PC-9 (cell line): ENCODE results near the gene EDAR. TPM values are rescaled to one million over a fixed set of nuclear protein-coding genes. Genes with fewer than 3 reads are reported as not detected.
A peak's percentile ranks its signal among the peaks of the same experiment; 100 is the strongest.

Experiments
- BruUV-seq: library from RNA; stranded (reverse); fragments of 400-500 nt; replicated peaks from 2 replicates; lab custom pipeline; 2021; lab: Mats Ljungman, UMichigan
- CTCF ChIA-PET: fragments of 300-600 bp; sonication (Branson Sonifier 250); formaldehyde crosslinking; loops from one replicate; lab custom pipeline; 2022; ENCODE audit warnings: antibody characterized with exemption; lab: Charles Lee
- POLR2A ChIA-PET: fragments of 300-600 bp; sonication (Branson Sonifier 250); formaldehyde crosslinking; loops from one replicate; lab custom pipeline; 2022; ENCODE audit warnings: antibody characterized with exemption; ENCODE audit not compliant: unreplicated experiment; lab: Charles Lee
- DNase-seq, 2 experiments: peaks; one replicate each; pipeline versions ENCODE4 v3.0.0 to v3.0.0-alpha.2; 2015 to 2022; ENCODE audit warnings: mixed read lengths in 1 of 2
- H2AFZ ChIP-seq: fragments of 200-600 bp; sonication (generic); 2 replicates; pipeline ENCODE4 v1.8.1; 2017; ENCODE audit warnings: antibody characterized with exemption
- H3F3A ChIP-seq: fragments of 200-600 bp; sonication (generic); 2 replicates; pipeline ENCODE4 v1.8.1; 2017; ENCODE audit warnings: antibody characterized with exemption, mild to moderate bottlenecking, low read depth; ENCODE audit not compliant: insufficient read depth
- H3K27ac ChIP-seq: fragments of 200-600 bp; sonication (generic); 2 replicates; pipeline ENCODE4 v1.6.1; 2016; ENCODE audit warnings: mixed run types
- H3K27me3 ChIP-seq: fragments of 200-600 bp; sonication (generic); 2 replicates; pipeline ENCODE4 v1.6.1; 2016; ENCODE audit warnings: low read depth, mixed run types; ENCODE audit not compliant: insufficient read depth
- H3K36me3 ChIP-seq: fragments of 200-600 bp; sonication (generic); 2 replicates; pipeline ENCODE4 v1.6.1; 2016; ENCODE audit warnings: low read depth, mixed run types
- H3K4me1 ChIP-seq: fragments of 200-600 bp; sonication (generic); replicated peaks from 2 replicates; pipeline ENCODE4 v1.6.1; 2016; ENCODE audit warnings: mixed run types; ENCODE audit not compliant: insufficient read depth
- H3K4me2 ChIP-seq: fragments of 200-600 bp; sonication (generic); 2 replicates; pipeline ENCODE4 v1.6.1; 2017; ENCODE audit warnings: mixed run types
- H3K4me3 ChIP-seq: fragments of 200-600 bp; sonication (generic); 2 replicates; pipeline ENCODE4 v1.6.1; 2016; ENCODE audit warnings: mixed run types
- H3K79me2 ChIP-seq: fragments of 200-600 bp; sonication (generic); 2 replicates; pipeline ENCODE4 v1.6.1; 2017; ENCODE audit warnings: low read depth, mixed run types
- H3K9me2 ChIP-seq: fragments of 200-600 bp; sonication (generic); 2 replicates; pipeline ENCODE4 v1.8.1; 2017; ENCODE audit warnings: mild to moderate bottlenecking; ENCODE audit not compliant: insufficient read depth
- H3K9me3 ChIP-seq: fragments of 200-600 bp; sonication (generic); 2 replicates; pipeline ENCODE4 v1.8.1; 2016; ENCODE audit warnings: low read depth; ENCODE audit not compliant: insufficient read depth
- H4K20me1 ChIP-seq: fragments of 200-600 bp; sonication (generic); 2 replicates; pipeline ENCODE4 v1.8.1; 2017; ENCODE audit not compliant: insufficient read depth
- CTCF ChIP-seq: fragments of 200-600 bp; sonication (generic); conservative IDR thresholded peaks from 2 replicates; pipeline ENCODE4 v1.6.1; 2017; ENCODE audit warnings: mixed run types, antibody characterized with exemption, mild to moderate bottlenecking, moderate library complexity
- EZH2 ChIP-seq: fragments of 200-600 bp; sonication (generic); IDR thresholded peaks from 2 replicates; pipeline ENCODE4 v1.8.0; 2017; ENCODE audit warnings: antibody characterized with exemption, low read depth
- intact Hi-C: fragments of 100-400 bp; cut with micrococcal nuclease; formaldehyde crosslinking; loops from one replicate; pipeline ENCODE4 v1.10.0; 2022; ENCODE audit not compliant: unreplicated experiment
- total RNA-seq: library from RNA; stranded (reverse); gene quantifications from 2 replicates; pipeline ENCODE4 v1.2.3, GENCODE V29; 2021

Gene EDAR
- total RNA-seq, 1 experiment from 2014 or later, result not detected

- H3K4me2 ChIP-seq, result no peak overlapping the region
- peaks cover 11% of the 10 kb centered on the region; the same call in 1 of the 2 replicates for H3K9me3 ChIP-seq
- H3K4me3 ChIP-seq, result no peak overlapping the region
- no peaks in the 10 kb centered on the region for H3F3A ChIP-seq
- H3K4me1 ChIP-seq, result 0 out of 2 replicates have a peak, but pooled peaks cover 5% of the 10 kb centered on the region
- H3K27ac ChIP-seq, result no peak overlapping the region
- ChIA-PET POLR2A (no interaction called here), CTCF (no interaction called here)
- no peaks in the 10 kb centered on the region for H3K79me2 ChIP-seq
- H3K27me3 ChIP-seq, result 0 out of 2 replicates have a peak, but pooled peaks cover 7% of the 10 kb centered on the region
- no peaks in the 10 kb centered on the region for H3K9me2 ChIP-seq
- H4K20me1 ChIP-seq, result no peaks in the 10 kb centered on the region
- no peaks in the 10 kb centered on the region for H3K36me3 ChIP-seq
- no TSS peak for BruUV-seq
- H2AFZ ChIP-seq, result no peak overlapping the region
- TF ChIP-seq CTCF (no peak), EZH2 (no peak)
- DNase-seq, result peak in 1 of 2 experiments; percentile 21
- intact Hi-C loops, result no loop called here
These were observed 38.5 kb downstream of the EDAR start for GRCh38 chr2:108950369-108951135.

DNA sequence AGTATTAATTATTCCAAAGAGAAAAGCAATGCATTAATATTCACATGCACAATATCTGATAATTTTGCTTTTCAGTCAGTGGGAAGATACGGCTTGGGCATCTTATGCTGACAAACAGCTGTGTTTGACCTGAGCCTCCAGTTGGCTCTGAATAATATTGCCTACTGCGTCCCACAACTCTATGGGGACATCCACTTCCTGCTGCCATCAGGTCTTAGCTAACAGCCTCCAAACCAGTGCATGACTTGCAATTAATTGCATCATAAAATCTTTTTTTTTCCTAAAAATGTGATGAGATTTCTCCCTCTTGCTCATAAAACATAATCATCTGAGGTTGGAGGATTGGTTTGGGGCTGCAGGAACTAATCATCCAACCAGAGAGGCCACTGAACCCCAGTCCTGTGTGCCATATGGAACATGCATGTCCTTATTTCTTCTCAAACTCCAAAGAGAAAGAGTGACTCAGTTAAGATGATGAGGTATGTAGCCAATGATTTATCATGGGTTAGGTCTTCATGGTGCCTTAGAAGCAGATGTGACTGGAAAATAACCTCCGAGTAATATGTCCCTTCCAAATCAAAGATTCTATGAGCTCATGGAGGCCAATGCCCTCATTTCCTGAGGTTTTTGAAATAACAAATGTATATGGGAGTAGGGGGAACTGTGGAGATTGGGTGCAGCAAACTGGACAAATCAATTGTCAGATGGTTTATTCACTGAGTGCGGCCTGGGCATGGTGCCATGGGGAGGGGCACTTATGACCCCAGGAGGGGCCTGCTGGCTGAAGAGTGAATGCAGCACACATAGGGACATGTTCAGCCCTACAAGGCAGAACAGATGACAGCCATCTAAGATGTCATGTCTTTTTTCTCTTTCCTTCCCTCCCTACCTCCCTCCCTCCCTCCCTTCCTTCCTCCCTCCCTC is 39.4 kb downstream of the EDAR start:
- POLR2A ChIA-PET, result no interaction called here
- Histone ChIP-seq H3F3A (no peaks in the 10 kb centered on the region), H3K27me3 (0 out of 2 replicates have a peak, but pooled peaks cover 7% of the 10 kb centered on the region), H3K79me2 (no peaks in the 10 kb centered on the region), H3K4me1 (0 out of 2 replicates have a peak, but pooled peaks cover 5% of the 10 kb centered on the region), H3K9me2 (no peaks in the 10 kb centered on the region), H3K36me3 (no peaks in the 10 kb centered on the region), H3K4me3 (no peak overlapping the region), H4K20me1 (no peaks in the 10 kb centered on the region), H3K9me3 (peaks cover 11% of the 10 kb centered on the region; the same call in 1 of the 2 replicates), H3K4me2 (no peak overlapping the region), H3K27ac (no peak overlapping the region), H2AFZ (no peak overlapping the region)
- CTCF ChIA-PET, result interaction anchor here (0.6 kb wide), 1 partner anchor 38 kb away, joined by 3 read pairs; no protein-coding TSS in a partner anchor
- no peak for TF ChIP-seq EZH2
- TF ChIP-seq CTCF, result no peak
- DNase-seq, result peak in 1 of 2 experiments; percentile 12
- BruUV-seq, result no TSS peak
- intact Hi-C loops, result no loop called here

DNA sequence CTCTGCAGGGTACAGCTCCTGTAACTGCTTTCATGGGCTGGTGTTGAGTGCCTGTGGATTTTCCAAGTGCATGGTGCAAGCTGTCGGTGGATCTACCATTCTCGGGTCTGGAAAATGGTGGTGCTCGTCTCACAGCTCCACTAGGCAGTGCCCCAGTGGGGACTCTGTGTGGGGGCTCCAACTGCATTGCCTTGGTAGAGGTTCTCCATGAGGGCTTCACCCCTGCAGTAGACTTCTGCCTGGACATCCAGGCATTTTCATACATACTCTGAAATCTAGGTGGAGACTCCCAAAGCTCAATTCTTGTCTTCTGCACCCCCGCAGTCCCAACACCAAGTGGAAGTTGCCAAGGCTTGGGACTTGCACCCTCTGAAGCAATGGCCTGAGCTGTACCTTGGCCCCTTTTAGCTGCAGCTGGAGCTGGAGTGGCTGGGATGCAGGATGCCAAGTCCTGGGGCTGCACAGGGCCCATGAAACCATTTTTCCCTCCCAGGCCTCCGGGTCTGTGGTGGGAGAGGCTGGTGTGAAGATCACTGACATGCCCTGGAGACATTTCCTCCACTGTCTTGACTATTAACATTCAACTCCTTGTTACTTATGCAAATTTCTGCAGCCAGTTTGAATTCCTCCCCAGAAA is 41.6 kb downstream of the EDAR start:
- no peaks in the 10 kb centered on the region for H3K4me1 ChIP-seq
- H4K20me1 ChIP-seq, result no peaks in the 10 kb centered on the region
- TF ChIP-seq CTCF, result no peak
- TF ChIP-seq EZH2, result no peak
- no peaks in the 10 kb centered on the region for H3K9me2 ChIP-seq
- no peak overlapping the region for H3K27ac ChIP-seq
- 0 out of 2 replicates have a peak, but pooled peaks cover 7% of the 10 kb centered on the region for H3K27me3 ChIP-seq
- H3K36me3 ChIP-seq, result no peaks in the 10 kb centered on the region
- H3K79me2 ChIP-seq, result no peaks in the 10 kb centered on the region
- no TSS peak for BruUV-seq
- H3K9me3 ChIP-seq, result peaks cover 8% of the 10 kb centered on the region; the same call in 1 of the 2 replicates
- DNase-seq, result no peak
- CTCF ChIA-PET, result no interaction called here
- H3K4me2 ChIP-seq, result no peak overlapping the region
- no peak overlapping the region for H2AFZ ChIP-seq
- intact Hi-C loops, result no loop called here
- no peaks in the 10 kb centered on the region for H3F3A ChIP-seq
- H3K4me3 ChIP-seq, result no peak overlapping the region
- POLR2A ChIA-PET, result no interaction called here
